Measurements from ENCODE around the gene SIRT7. TPM values are rescaled to one million over a fixed set of nuclear protein-coding genes. Genes with fewer than 3 reads are reported as not detected.
A peak's percentile ranks its signal among the peaks of the same experiment; 100 is the strongest.

Gene SIRT7
- total RNA-seq, 1 experiment from 2014 or later = 51.6 TPM

- POLR2A ChIA-PET (ENCODE audit: unreplicated experiment) = interaction anchor here (0.6 kb wide), 2 partner anchors 12 to 24 kb away, joined by 3 to 4 read pairs; no protein-coding TSS in a partner anchor
- no peaks in the 10 kb centered on the region for H3K9me3 ChIP-seq (ENCODE audit: low read length)
- CTCF ChIA-PET = interaction anchor here (0.6 kb wide), 1 partner anchor 136 kb away, joined by 4 read pairs; the partner anchor contains the start of gene CENPX
- H3K27ac ChIP-seq (ENCODE audit: low read length) = peak overlapping the region; percentile 72
- no peak overlapping the region for H2AFZ ChIP-seq (ENCODE audit: low read length)
- H3K36me3 ChIP-seq (ENCODE audit: low read depth, low read length) = peaks cover 70% of the 10 kb centered on the region
- H3K27me3 ChIP-seq (ENCODE audit: low read length) = no peaks in the 10 kb centered on the region
- peak overlapping the region; percentile 60 for H3K4me2 ChIP-seq (ENCODE audit: low read length)
- peak; percentile 93 for DNase-seq
- H3K4me3 ChIP-seq (ENCODE audit: low read length) = no peak overlapping the region
- TF ChIP-seq EZH2 (IDR thresholded peaks at IDR 0.05; ENCODE audit: low read length, unreplicated experiment) (no peak), EZH2phosphoT487 (IDR thresholded peaks at IDR 0.05; ENCODE audit: borderline replicate concordance, low read length) (no peak)
- TF ChIP-seq, protein P1, sequence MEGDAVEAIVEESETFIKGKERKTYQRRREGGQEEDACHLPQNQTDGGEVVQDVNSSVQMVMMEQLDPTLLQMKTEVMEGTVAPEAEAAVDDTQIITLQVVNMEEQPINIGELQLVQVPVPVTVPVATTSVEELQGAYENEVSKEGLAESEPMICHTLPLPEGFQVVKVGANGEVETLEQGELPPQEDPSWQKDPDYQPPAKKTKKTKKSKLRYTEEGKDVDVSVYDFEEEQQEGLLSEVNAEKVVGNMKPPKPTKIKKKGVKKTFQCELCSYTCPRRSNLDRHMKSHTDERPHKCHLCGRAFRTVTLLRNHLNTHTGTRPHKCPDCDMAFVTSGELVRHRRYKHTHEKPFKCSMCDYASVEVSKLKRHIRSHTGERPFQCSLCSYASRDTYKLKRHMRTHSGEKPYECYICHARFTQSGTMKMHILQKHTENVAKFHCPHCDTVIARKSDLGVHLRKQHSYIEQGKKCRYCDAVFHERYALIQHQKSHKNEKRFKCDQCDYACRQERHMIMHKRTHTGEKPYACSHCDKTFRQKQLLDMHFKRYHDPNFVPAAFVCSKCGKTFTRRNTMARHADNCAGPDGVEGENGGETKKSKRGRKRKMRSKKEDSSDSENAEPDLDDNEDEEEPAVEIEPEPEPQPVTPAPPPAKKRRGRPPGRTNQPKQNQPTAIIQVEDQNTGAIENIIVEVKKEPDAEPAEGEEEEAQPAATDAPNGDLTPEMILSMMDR (conservative IDR thresholded peaks at IDR 0.05; ENCODE audit: low read depth, low read length) = no peak
- BruUV-seq (replicated peaks) = no TSS peak
- intact Hi-C loops (cut with micrococcal nuclease) = no loop called here
- H3K4me1 ChIP-seq (ENCODE audit: insufficient read depth, low read length) = peaks cover 41% of the 10 kb centered on the region
- H3K79me2 ChIP-seq (ENCODE audit: low read length) = peaks cover 70% of the 10 kb centered on the region
- H3K9me2 ChIP-seq (replicated peaks; ENCODE audit: low read length) = no peaks in the 10 kb centered on the region
- H3F3A ChIP-seq (ENCODE audit: low read length, unreplicated experiment) = peaks cover 12% of the 10 kb centered on the region
- peak; percentile 97 for ATAC-seq
- no peak overlapping the region for H3K9ac ChIP-seq (ENCODE audit: low read length)
- peaks cover 34% of the 10 kb centered on the region for H4K20me1 ChIP-seq (ENCODE audit: low read length)
Measured at GRCh38 chr17:81885869-81886548, 32.0 kb downstream of the SIRT7 start.

DNA sequence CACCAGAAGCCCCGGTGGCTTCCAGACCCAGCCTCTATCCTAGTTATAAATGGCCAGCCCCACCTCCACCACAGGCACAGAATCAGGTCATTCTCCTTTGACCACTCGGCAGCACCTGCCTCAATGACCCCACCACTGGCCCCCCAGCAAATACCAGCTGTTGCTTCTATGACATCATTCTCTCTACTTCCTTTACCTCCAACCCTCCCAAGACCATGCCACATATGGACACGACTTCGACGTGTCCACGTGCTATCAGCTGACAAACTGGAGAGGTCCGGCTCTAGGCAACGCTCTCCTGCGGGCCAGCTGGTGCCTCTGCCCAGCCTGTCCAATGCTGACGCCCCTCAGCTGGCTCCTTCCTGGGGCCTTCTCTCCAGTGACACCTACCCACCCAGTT lies 32.5 kb downstream of the SIRT7 start:
- DNase-seq = no peak
- no peak for ATAC-seq
- Histone ChIP-seq H4K20me1 (ENCODE audit: low read length) (peaks cover 34% of the 10 kb centered on the region), H3K9me2 (replicated peaks; ENCODE audit: low read length) (no peaks in the 10 kb centered on the region), H3F3A (ENCODE audit: low read length, unreplicated experiment) (peaks cover 12% of the 10 kb centered on the region), H3K27ac (ENCODE audit: low read length) (peak overlapping the region; percentile 72), H2AFZ (ENCODE audit: low read length) (no peak overlapping the region), H3K4me1 (ENCODE audit: insufficient read depth, low read length) (peaks cover 41% of the 10 kb centered on the region), H3K9ac (ENCODE audit: low read length) (no peak overlapping the region), H3K36me3 (ENCODE audit: low read depth, low read length) (peaks cover 73% of the 10 kb centered on the region), H3K27me3 (ENCODE audit: low read length) (no peaks in the 10 kb centered on the region), H3K9me3 (ENCODE audit: low read length) (no peaks in the 10 kb centered on the region), H3K79me2 (ENCODE audit: low read length) (peaks cover 67% of the 10 kb centered on the region), H3K4me2 (ENCODE audit: low read length) (peak overlapping the region; percentile 60), H3K4me3 (ENCODE audit: low read length) (no peak overlapping the region)
- ChIA-PET POLR2A (ENCODE audit: unreplicated experiment) (interaction anchor here (0.5 kb wide), 1 partner anchor 152 kb away, joined by 3 read pairs; the partner anchor contains the start of gene DCXR), CTCF (no interaction called here)
- no TSS peak for BruUV-seq (replicated peaks)
- TF ChIP-seq, protein P1 (conservative IDR thresholded peaks at IDR 0.05; ENCODE audit: low read depth, low read length) = no peak
- no peak for TF ChIP-seq EZH2 (IDR thresholded peaks at IDR 0.05; ENCODE audit: low read length, unreplicated experiment)
- TF ChIP-seq EZH2phosphoT487 (IDR thresholded peaks at IDR 0.05; ENCODE audit: borderline replicate concordance, low read length) = no peak
- intact Hi-C loops (cut with micrococcal nuclease) = no loop called here

DNA sequence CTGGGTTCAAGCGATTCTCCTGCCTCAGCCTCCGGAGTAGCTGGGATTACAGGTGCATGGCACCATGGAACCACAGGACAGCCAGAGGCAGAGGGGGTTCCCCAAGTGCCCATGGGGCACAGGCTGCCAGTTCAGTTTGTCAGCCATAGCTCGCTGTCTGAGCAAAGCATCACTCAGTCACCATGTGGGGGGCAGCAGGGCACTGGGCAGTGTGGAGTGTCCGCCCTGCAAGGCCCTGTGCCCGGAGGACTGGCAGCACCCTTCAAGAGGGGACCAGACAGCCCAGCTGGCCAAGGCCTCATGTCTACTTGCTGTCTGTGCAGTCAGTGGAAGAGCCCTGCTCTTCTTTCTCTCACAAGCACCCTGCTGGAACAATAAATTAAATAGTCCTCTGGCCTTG lies 33.0 kb downstream of the SIRT7 start:
- no TSS peak for BruUV-seq (replicated peaks)

More for the DNA sequence above, 33.0 kb downstream of the SIRT7 start:
- H3K36me3 ChIP-seq (ENCODE audit: low read depth, low read length) = peaks cover 71% of the 10 kb centered on the region
- TF ChIP-seq EZH2phosphoT487 (IDR thresholded peaks at IDR 0.05; ENCODE audit: borderline replicate concordance, low read length) (no peak), EZH2 (IDR thresholded peaks at IDR 0.05; ENCODE audit: low read length, unreplicated experiment) (no peak)
- TF ChIP-seq, protein P1 (conservative IDR thresholded peaks at IDR 0.05; ENCODE audit: low read depth, low read length) = no peak
- no peak overlapping the region for H3K27ac ChIP-seq (ENCODE audit: low read length)
- DNase-seq = no peak
- H3F3A ChIP-seq (ENCODE audit: low read length, unreplicated experiment) = peaks cover 12% of the 10 kb centered on the region
- intact Hi-C loops (cut with micrococcal nuclease) = no loop called here
- no peaks in the 10 kb centered on the region for H3K27me3 ChIP-seq (ENCODE audit: low read length)
- ChIA-PET POLR2A (ENCODE audit: unreplicated experiment) (interaction anchor here (0.5 kb wide), 1 partner anchor 153 kb away, joined by 3 read pairs; the partner anchor contains the start of gene DCXR), CTCF (no interaction called here)
- H2AFZ ChIP-seq (ENCODE audit: low read length) = no peak overlapping the region
- no peak overlapping the region for H3K9ac ChIP-seq (ENCODE audit: low read length)
- ATAC-seq = no peak
- no peak overlapping the region for H3K4me3 ChIP-seq (ENCODE audit: low read length)
- H4K20me1 ChIP-seq (ENCODE audit: low read length) = peaks cover 29% of the 10 kb centered on the region
- no peaks in the 10 kb centered on the region for H3K9me3 ChIP-seq (ENCODE audit: low read length)
- peaks cover 62% of the 10 kb centered on the region for H3K79me2 ChIP-seq (ENCODE audit: low read length)
- peaks cover 37% of the 10 kb centered on the region for H3K4me1 ChIP-seq (ENCODE audit: insufficient read depth, low read length)
- no peak overlapping the region for H3K4me2 ChIP-seq (ENCODE audit: low read length)
- no peaks in the 10 kb centered on the region for H3K9me2 ChIP-seq (replicated peaks; ENCODE audit: low read length)

Measured in PC-3 (cell line).